Hepatocyte (in vitro differentiated cells): ENCODE measurements around the gene ADAMTS14.

ENCODE experiments used
- EZH2 ChIP-seq: fragments of 200-600 bp; sonication (generic); IDR thresholded peaks from 2 replicates; pipeline ENCODE4 v1.6.1; 2016; ENCODE audit warnings: antibody characterized with exemption, mild to moderate bottlenecking, borderline replicate concordance
- TF ChIP-seq, protein P1 (sequence below): fragments of 200-600 bp; sonication (generic); IDR thresholded peaks from 2 replicates; pipeline ENCODE4 v1.5.1; 2016; ENCODE audit warnings: antibody characterized with exemption, mild to moderate bottlenecking; ENCODE audit not compliant: poor library complexity

GRCh38 chr10:70805619-70806215, 133.4 kb downstream of the ADAMTS14 start:
- no peak for TF ChIP-seq EZH2
- TF ChIP-seq, protein P1, sequence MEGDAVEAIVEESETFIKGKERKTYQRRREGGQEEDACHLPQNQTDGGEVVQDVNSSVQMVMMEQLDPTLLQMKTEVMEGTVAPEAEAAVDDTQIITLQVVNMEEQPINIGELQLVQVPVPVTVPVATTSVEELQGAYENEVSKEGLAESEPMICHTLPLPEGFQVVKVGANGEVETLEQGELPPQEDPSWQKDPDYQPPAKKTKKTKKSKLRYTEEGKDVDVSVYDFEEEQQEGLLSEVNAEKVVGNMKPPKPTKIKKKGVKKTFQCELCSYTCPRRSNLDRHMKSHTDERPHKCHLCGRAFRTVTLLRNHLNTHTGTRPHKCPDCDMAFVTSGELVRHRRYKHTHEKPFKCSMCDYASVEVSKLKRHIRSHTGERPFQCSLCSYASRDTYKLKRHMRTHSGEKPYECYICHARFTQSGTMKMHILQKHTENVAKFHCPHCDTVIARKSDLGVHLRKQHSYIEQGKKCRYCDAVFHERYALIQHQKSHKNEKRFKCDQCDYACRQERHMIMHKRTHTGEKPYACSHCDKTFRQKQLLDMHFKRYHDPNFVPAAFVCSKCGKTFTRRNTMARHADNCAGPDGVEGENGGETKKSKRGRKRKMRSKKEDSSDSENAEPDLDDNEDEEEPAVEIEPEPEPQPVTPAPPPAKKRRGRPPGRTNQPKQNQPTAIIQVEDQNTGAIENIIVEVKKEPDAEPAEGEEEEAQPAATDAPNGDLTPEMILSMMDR: no peak
